OCI-LY1 (cell line): Measurements from ENCODE around the gene TBC1D10A.

ENCODE experiments used
- EZH2 ChIP-seq: fragments of 200-600 bp; sonication (generic), shearing (Covaris generic); IDR thresholded peaks from 2 replicates; pipeline ENCODE4 v1.8.0; 2017; ENCODE audit warnings: borderline replicate concordance, mixed run types, mild to moderate bottlenecking, antibody characterized with exemption, low read length, moderate library complexity, mixed read lengths
- TF ChIP-seq, protein P1 (sequence below): fragments of 200-600 bp; sonication (generic), shearing (Covaris generic); IDR thresholded peaks from 2 replicates; pipeline ENCODE4 v1.5.1; 2017; ENCODE audit warnings: mild to moderate bottlenecking, antibody characterized with exemption, low read length, moderate library complexity, mixed read lengths

DNA sequence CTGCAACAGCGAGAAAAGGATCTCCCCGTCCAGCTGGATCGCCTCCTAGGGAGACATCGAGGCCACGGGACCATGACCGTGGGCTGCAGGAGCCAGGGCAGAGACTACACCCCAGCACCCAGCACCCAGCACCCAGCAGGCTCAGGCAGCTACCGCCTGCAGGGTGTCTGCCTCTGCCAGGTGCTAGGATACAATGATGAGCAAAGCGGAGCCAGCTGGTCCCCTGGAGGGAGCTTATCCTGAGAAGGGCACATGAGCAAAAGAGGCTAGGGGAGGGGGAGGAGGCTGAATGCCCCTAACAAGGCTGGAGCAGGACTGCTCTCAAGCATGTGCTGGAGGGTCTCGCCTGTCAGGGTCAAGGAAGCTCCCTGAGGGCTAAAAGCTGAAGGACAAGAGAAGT, 32.7 kb downstream of the TBC1D10A start:
- TF ChIP-seq, protein P1, sequence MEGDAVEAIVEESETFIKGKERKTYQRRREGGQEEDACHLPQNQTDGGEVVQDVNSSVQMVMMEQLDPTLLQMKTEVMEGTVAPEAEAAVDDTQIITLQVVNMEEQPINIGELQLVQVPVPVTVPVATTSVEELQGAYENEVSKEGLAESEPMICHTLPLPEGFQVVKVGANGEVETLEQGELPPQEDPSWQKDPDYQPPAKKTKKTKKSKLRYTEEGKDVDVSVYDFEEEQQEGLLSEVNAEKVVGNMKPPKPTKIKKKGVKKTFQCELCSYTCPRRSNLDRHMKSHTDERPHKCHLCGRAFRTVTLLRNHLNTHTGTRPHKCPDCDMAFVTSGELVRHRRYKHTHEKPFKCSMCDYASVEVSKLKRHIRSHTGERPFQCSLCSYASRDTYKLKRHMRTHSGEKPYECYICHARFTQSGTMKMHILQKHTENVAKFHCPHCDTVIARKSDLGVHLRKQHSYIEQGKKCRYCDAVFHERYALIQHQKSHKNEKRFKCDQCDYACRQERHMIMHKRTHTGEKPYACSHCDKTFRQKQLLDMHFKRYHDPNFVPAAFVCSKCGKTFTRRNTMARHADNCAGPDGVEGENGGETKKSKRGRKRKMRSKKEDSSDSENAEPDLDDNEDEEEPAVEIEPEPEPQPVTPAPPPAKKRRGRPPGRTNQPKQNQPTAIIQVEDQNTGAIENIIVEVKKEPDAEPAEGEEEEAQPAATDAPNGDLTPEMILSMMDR, result no peak
- no peak for TF ChIP-seq EZH2
